ENCODE results near the gene DGKG. TPM values are rescaled to one million over a fixed set of nuclear protein-coding genes. Genes with fewer than 3 reads are reported as not detected.

The DGKG gene
- polyA plus RNA-seq, 1 of the 3 experiments (the other 2 are of a cell fraction) = 0.12 TPM

- Histone ChIP-seq H3K27me3 (ENCODE audit: insufficient read depth) (peaks cover 35% of the 10 kb centered on the region; the same call in 1 of the 2 replicates), H3K9me3 (no peaks in the 10 kb centered on the region), H3F3A (replicated peaks; ENCODE audit: insufficient read depth) (no peaks in the 10 kb centered on the region), H4K20me1 (ENCODE audit: insufficient read depth) (no peaks in the 10 kb centered on the region), H3K36me3 (replicated peaks in 1 of 2; ENCODE audit: control insufficient read depth in 1 of 2, insufficient read depth in 2 of 2, low read length in 1 of 2) (no peaks in the 10 kb centered on the region), H3K4me3 (ENCODE audit: low read depth in 2 of 2, low read length in 1 of 2) (no peak overlapping the region), H3K27ac (ENCODE audit: low read depth in 2 of 2, low read length in 1 of 2) (no peak overlapping the region), H3K9ac (no peak overlapping the region), H2AFZ (ENCODE audit: low read depth) (no peak overlapping the region), H3K4me2 (no peak overlapping the region), H3K79me2 (ENCODE audit: insufficient read depth) (no peaks in the 10 kb centered on the region), H3K4me1 (ENCODE audit: control insufficient read depth in 1 of 2, insufficient read depth in 2 of 2, low read depth in 1 of 2, low read length in 1 of 2) (no peaks in the 10 kb centered on the region), H3K9me2 (no peaks in the 10 kb centered on the region)
- POLR2A ChIA-PET = no interaction called here
- TF ChIP-seq MAX (IDR thresholded peaks at IDR 0.05; ENCODE audit: low read depth) = no peak
- TF ChIP-seq FOXM1 (IDR thresholded peaks at IDR 0.05; ENCODE audit: low read depth) = no peak
- TF ChIP-seq IRF3 (IDR thresholded peaks at IDR 0.05; ENCODE audit: low read depth, low read length) = no peak
- TF ChIP-seq TAF1 (IDR thresholded peaks at IDR 0.05; ENCODE audit: borderline replicate concordance, low read depth, low read length) = no peak
- no peak for DNase-seq
- CTCF ChIA-PET = interaction anchor here (1.6 kb wide), 1 partner anchor 172 kb away, joined by 4 read pairs; no protein-coding TSS in a partner anchor
- WGBS (ENCODE audit: low lambda C conversion rate) = 67% methylated on average over 3 of the region's 3 CpGs
Measured at GRCh38 chr3:186368176-186368575, 6.1 kb upstream of the DGKG start.

- no peak for TF ChIP-seq USF1 (IDR thresholded peaks at IDR 0.05; ENCODE audit: borderline replicate concordance, low read depth)
- no peak for TF ChIP-seq POLR2AphosphoS5 (IDR thresholded peaks at IDR 0.05; ENCODE audit: low read depth, low read length)
- no peak for TF ChIP-seq MXI1 (IDR thresholded peaks at IDR 0.05; ENCODE audit: low read depth, low read length)
- no peak for TF ChIP-seq IRF3 (IDR thresholded peaks at IDR 0.05; ENCODE audit: low read depth, low read length)
- no peak for TF ChIP-seq RCOR1 (IDR thresholded peaks at IDR 0.05; ENCODE audit: low read length)
- TF ChIP-seq TAF1 (IDR thresholded peaks at IDR 0.05; ENCODE audit: borderline replicate concordance, low read depth, low read length) = no peak
- TF ChIP-seq FOSL2 (IDR thresholded peaks at IDR 0.05; ENCODE audit: borderline replicate concordance, low read depth) = no peak
- TF ChIP-seq SIN3A (IDR thresholded peaks at IDR 0.05; ENCODE audit: borderline replicate concordance, low read depth, low read length) = no peak
- TF ChIP-seq GATA2 (CRISPR knock-in tag; IDR thresholded peaks at IDR 0.05) = no peak
- no peak for TF ChIP-seq JUND (IDR thresholded peaks at IDR 0.05)
- TF ChIP-seq RAD21 (IDR thresholded peaks at IDR 0.05; ENCODE audit: low read length) = no peak
- TF ChIP-seq CHD2 (IDR thresholded peaks at IDR 0.05; ENCODE audit: low read length, partially characterized antibody) = no peak
- TF ChIP-seq ELF1 (IDR thresholded peaks at IDR 0.05) = no peak
- Histone ChIP-seq H3K9me2 (no peaks in the 10 kb centered on the region), H3K4me2 (no peak overlapping the region), H2AFZ (ENCODE audit: low read depth) (no peak overlapping the region), H4K20me1 (ENCODE audit: insufficient read depth) (no peaks in the 10 kb centered on the region), H3K4me1 (ENCODE audit: control insufficient read depth in 1 of 2, insufficient read depth in 2 of 2, low read depth in 1 of 2, low read length in 1 of 2) (peaks cover 0 to under 1% of the 10 kb centered on the region in 2 experiments; a peak in 1 of 4 replicates), H3K9ac (no peak overlapping the region), H3F3A (replicated peaks; ENCODE audit: insufficient read depth) (no peaks in the 10 kb centered on the region), H3K4me3 (ENCODE audit: low read depth in 2 of 2, low read length in 1 of 2) (no peak overlapping the region), H3K79me2 (ENCODE audit: insufficient read depth) (no peaks in the 10 kb centered on the region), H3K36me3 (replicated peaks in 1 of 2; ENCODE audit: control insufficient read depth in 1 of 2, insufficient read depth in 2 of 2, low read length in 1 of 2) (no peaks in the 10 kb centered on the region), H3K9me3 (no peaks in the 10 kb centered on the region), H3K27ac (ENCODE audit: low read depth in 2 of 2, low read length in 1 of 2) (no peak overlapping the region), H3K27me3 (ENCODE audit: insufficient read depth) (peaks cover 40% of the 10 kb centered on the region; the same call in 1 of the 2 replicates)
- CTCF ChIA-PET = interaction anchor here (1.6 kb wide), 1 partner anchor 173 kb away, joined by 4 read pairs; no protein-coding TSS in a partner anchor
- no peak for DNase-seq
- POLR2A ChIA-PET = no interaction called here
- 65% methylated on average over 8 of the region's 8 CpGs for WGBS (ENCODE audit: low lambda C conversion rate)
Measured at GRCh38 chr3:186367631-186368030, 5.6 kb upstream of the DGKG start.
